SK-N-SH (cell line): Measurements from ENCODE around the gene PCNX2. TPM values are rescaled to one million over a fixed set of nuclear protein-coding genes. Genes with fewer than 3 reads are reported as not detected.

Experiments
- CTCF ChIA-PET: fragments of 300-600, 350-600 bp; formaldehyde crosslinking; extraction: SDS; loops from one replicate; lab custom pipeline; 2021; lab: Yijun Ruan, JAX
- POLR2A ChIA-PET: fragments of 350-600 bp; sonication (Branson Sonifier 250); formaldehyde crosslinking; extraction: SDS; loops from one replicate; lab custom pipeline; 2020; ENCODE audit warnings: antibody characterized with exemption, inconsistent platforms; lab: Yijun Ruan, JAX
- DNase-seq: peaks from one replicate; pipeline ENCODE4 v3.0.0; 2012
- H2AFZ ChIP-seq: fragments of 200-600 bp; sonication (generic); 2 replicates; pipeline ENCODE4 v1.8.1; 2016; ENCODE audit warnings: antibody characterized with exemption, mild to moderate bottlenecking, low read depth
- H3F3A ChIP-seq: fragments of 200-600 bp; sonication (generic); replicated peaks from 2 replicates; pipeline ENCODE3; 2016; ENCODE audit warnings: antibody characterized with exemption, mild to moderate bottlenecking; ENCODE audit not compliant: insufficient read depth
- H3K27ac ChIP-seq, 2 experiments: fragments of 200-500 bp in 1 of 2; fragments of 200-600 bp in 1 of 2; sonication (Bioruptor generic) in 1 of 2; sonication (generic), shearing (Covaris generic) in 1 of 2; 2 replicates each; pipeline versions ENCODE4 v1.5.1 to v1.6.1; 2014 to 2016; ENCODE audit warnings: low read depth in 2 of 2, inconsistent platforms in 1 of 2, low read length in 1 of 2, mild to moderate bottlenecking in 1 of 2, mixed read lengths in 1 of 2
- H3K27me3 ChIP-seq: fragments of 200-600 bp; sonication (generic), shearing (Covaris generic); 2 replicates; pipeline ENCODE4 v1.6.1; 2016; ENCODE audit warnings: mixed run types; ENCODE audit not compliant: insufficient read depth
- H3K36me3 ChIP-seq, 2 experiments: fragments of 200-500 bp in 1 of 2; fragments of 200-600 bp in 1 of 2; sonication (Bioruptor generic) in 1 of 2; sonication (generic) in 1 of 2; replicated peaks in 1 of 2; 2 replicates each; pipeline versions ENCODE3 to v1.5.1; 2014 to 2016; ENCODE audit warnings: low read length in 1 of 2, mild to moderate bottlenecking in 1 of 2; ENCODE audit not compliant: insufficient read depth in 2 of 2, control insufficient read depth in 1 of 2
- H3K4me1 ChIP-seq, 2 experiments: fragments of 200-500 bp in 1 of 2; fragments of 200-600 bp in 1 of 2; sonication (Bioruptor generic) in 1 of 2; sonication (generic), shearing (Covaris generic) in 1 of 2; 2 replicates each; pipeline versions ENCODE4 v1.5.1 to v1.6.1; 2014 to 2016; ENCODE audit warnings: low read depth in 1 of 2, low read length in 1 of 2, mixed run types in 1 of 2; ENCODE audit not compliant: insufficient read depth in 2 of 2, control insufficient read depth in 1 of 2
- H3K4me2 ChIP-seq: fragments of 200-600 bp; sonication (generic), shearing (Covaris generic); 2 replicates; pipeline ENCODE4 v1.6.1; 2017; ENCODE audit warnings: mixed run types
- H3K4me3 ChIP-seq, 2 experiments: fragments of 200-500 bp in 1 of 2; fragments of 200-600 bp in 1 of 2; sonication (Bioruptor generic) in 1 of 2; sonication (generic), shearing (Covaris generic) in 1 of 2; 2 replicates each; pipeline versions ENCODE4 v1.5.1 to v1.8.1; 2014 to 2016; ENCODE audit warnings: low read depth in 2 of 2, inconsistent platforms in 1 of 2, low read length in 1 of 2, mild to moderate bottlenecking in 1 of 2, mixed read lengths in 1 of 2, moderate library complexity in 1 of 2
- H3K79me2 ChIP-seq: fragments of 200-600 bp; sonication (generic); 2 replicates; pipeline ENCODE4 v1.8.1; 2017; ENCODE audit warnings: mild to moderate bottlenecking; ENCODE audit not compliant: insufficient read depth
- H3K9ac ChIP-seq: fragments of 200-600 bp; sonication (generic); 2 replicates; pipeline ENCODE4 v1.6.1; 2017; ENCODE audit warnings: mixed run types
- H3K9me2 ChIP-seq: fragments of 200-600 bp; sonication (generic); 2 replicates; pipeline ENCODE4 v1.6.1; 2017; ENCODE audit warnings: mixed run types
- H3K9me3 ChIP-seq: fragments of 200-600 bp; sonication (generic); 2 replicates; pipeline ENCODE4 v1.6.1; 2017; ENCODE audit warnings: mixed run types, mild to moderate bottlenecking, moderate library complexity
- H4K20me1 ChIP-seq: fragments of 200-600 bp; sonication (generic); 2 replicates; pipeline ENCODE4 v1.6.1; 2017; ENCODE audit warnings: mild to moderate bottlenecking, mixed run types; ENCODE audit not compliant: insufficient read depth
- EP300 ChIP-seq, 2 experiments: IDR thresholded peaks; 2 replicates each; pipeline versions ENCODE4 v1.4.0 to v1.6.1; 2012; ENCODE audit warnings: borderline replicate concordance in 1 of 2, low read depth in 1 of 2, low read length in 1 of 2
- EZH2phosphoT487 ChIP-seq: fragments of 200-600 bp; sonication (generic); IDR thresholded peaks from 2 replicates; pipeline ENCODE4 v1.6.1; 2017; ENCODE audit warnings: low read depth, mixed run types, mild to moderate bottlenecking, antibody characterized with exemption, moderate library complexity, borderline replicate concordance
- GABPA ChIP-seq: IDR thresholded peaks from 2 replicates; pipeline ENCODE4 v1.4.0; 2012; ENCODE audit warnings: low read depth, mild to moderate bottlenecking
- JUND ChIP-seq: IDR thresholded peaks from 2 replicates; pipeline ENCODE4 v1.4.0; 2012
- MXI1 ChIP-seq: IDR thresholded peaks from 2 replicates; pipeline ENCODE4 v1.6.1; 2012; ENCODE audit warnings: mild to moderate bottlenecking, low read depth, low read length, improper control_type of control experiment
- NRF1 ChIP-seq: IDR thresholded peaks from 2 replicates; pipeline ENCODE4 v1.6.1; 2012; ENCODE audit warnings: low read depth, mild to moderate bottlenecking, low read length
- POLR2AphosphoS5 ChIP-seq: IDR thresholded peaks from 2 replicates; pipeline ENCODE4 v1.6.1; 2012; ENCODE audit warnings: low read depth, low read length
- RCOR1 ChIP-seq: fragments of 150-350 bp; IDR thresholded peaks from 2 replicates; pipeline ENCODE4 v1.6.1; 2017; ENCODE audit warnings: antibody characterized with exemption, low read length
- RFX5 ChIP-seq: IDR thresholded peaks from 2 replicates; pipeline ENCODE4 v1.6.1; 2012; ENCODE audit warnings: mild to moderate bottlenecking, improper control_type of control experiment, low read length
- SIN3A ChIP-seq: IDR thresholded peaks from 2 replicates; pipeline ENCODE4 v1.6.1; 2012; ENCODE audit warnings: low read depth, mild to moderate bottlenecking, low read length, moderate library complexity, borderline replicate concordance
- SMC3 ChIP-seq: IDR thresholded peaks from 2 replicates; pipeline ENCODE4 v1.6.1; 2012; ENCODE audit warnings: low read depth, low read length, improper control_type of control experiment
- TAF1 ChIP-seq: IDR thresholded peaks from 2 replicates; pipeline ENCODE4 v1.6.1; 2012; ENCODE audit warnings: low read depth, mild to moderate bottlenecking, low read length, moderate library complexity, borderline replicate concordance
- TCF12 ChIP-seq: IDR thresholded peaks from 2 replicates; pipeline ENCODE4 v1.4.0; 2012
- YY1 ChIP-seq: IDR thresholded peaks from 2 replicates; pipeline ENCODE4 v1.4.0; 2012; ENCODE audit warnings: low read depth, mild to moderate bottlenecking
- WGBS: methylation state at CpG from one replicate; pipeline ENCODE4 v1.1.6; 2017; ENCODE audit warnings: low lambda C conversion rate; 5-methylcytosine and 5-hydroxymethylcytosine counted together
- polyA plus RNA-seq, 3 experiments: library from polyadenylated mRNA; depleted of rRNA; stranded (reverse); fragments of >200 nt; gene quantifications; 2 replicates each; pipeline ENCODE4 v1.2.3, GENCODE V29; 2012
- TF ChIP-seq, protein P1 (sequence below): IDR thresholded peaks from 2 replicates; pipeline ENCODE4 v1.4.0; 2012; ENCODE audit warnings: low read depth
- TF ChIP-seq, protein P2 (sequence below): fragments of 200-600 bp; sonication (generic); IDR thresholded peaks from 2 replicates; pipeline ENCODE4 v1.6.1; 2017; ENCODE audit warnings: antibody characterized with exemption, mild to moderate bottlenecking, moderate library complexity
- TF ChIP-seq, protein P3 (sequence below): fragments of 150-350 bp; IDR thresholded peaks from 2 replicates; pipeline ENCODE4 v1.6.1; 2017; ENCODE audit warnings: antibody characterized with exemption, low read length, low read depth, borderline replicate concordance
- TF ChIP-seq, protein P4 (sequence below): IDR thresholded peaks from 2 replicates; pipeline ENCODE4; 2012

Gene PCNX2
- polyA plus RNA-seq, 1 of the 3 experiments (the other 2 are of a cell fraction), result 10.6 TPM

DNA sequence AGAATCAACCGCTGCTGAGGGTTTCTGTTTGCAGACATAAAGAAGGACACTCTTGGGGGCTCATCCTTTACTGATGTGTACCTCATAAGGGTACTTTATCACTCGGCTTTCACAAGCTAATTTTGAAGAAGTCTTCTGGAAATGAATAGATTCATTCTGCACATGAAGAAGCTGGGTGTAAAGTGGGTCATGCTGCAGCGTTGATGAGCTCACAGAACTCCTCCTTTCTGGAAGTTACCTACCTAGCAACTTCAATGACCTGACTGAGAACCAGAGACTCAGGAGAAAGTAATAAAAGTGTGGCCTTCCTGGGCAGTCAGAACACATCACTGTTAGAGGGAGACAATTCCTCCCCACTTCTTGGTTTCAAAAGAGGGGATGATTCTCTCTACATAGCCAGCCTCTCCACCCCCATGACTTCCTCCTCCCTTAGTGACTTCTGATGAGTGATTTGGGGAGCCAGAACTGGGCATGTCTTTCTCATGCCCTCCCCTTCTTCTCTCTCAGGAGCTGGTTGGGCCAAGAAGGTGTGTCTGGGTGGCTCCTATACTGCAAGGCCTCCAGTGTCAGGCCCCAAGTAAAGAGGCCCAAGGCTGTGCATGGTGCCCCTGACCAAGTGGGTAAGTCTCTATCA is 27.0 kb downstream of the PCNX2 start:
- H3K4me2 ChIP-seq, result no peak overlapping the region
- DNase-seq, result no peak
- CTCF ChIA-PET, result no interaction called here
- H3F3A ChIP-seq, result no peaks in the 10 kb centered on the region
- no peaks in the 10 kb centered on the region for H3K27me3 ChIP-seq
- H3K9me2 ChIP-seq, result no peaks in the 10 kb centered on the region
- H3K4me3 ChIP-seq, result no peak overlapping the region
- H3K36me3 ChIP-seq, result no peaks in the 10 kb centered on the region
- POLR2A ChIA-PET, result no interaction called here
- TF ChIP-seq TAF1 (no peak), JUND (no peak), POLR2AphosphoS5 (no peak), MXI1 (no peak), SMC3 (no peak), RFX5 (no peak), YY1 (no peak), SIN3A (no peak), GABPA (no peak), RCOR1 (no peak), TCF12 (no peak), EZH2phosphoT487 (no peak), EP300 (IDR thresholded peaks at IDR 0.05; ENCODE audit: borderline replicate concordance in 1 of 2, low read depth in 1 of 2, low read length in 1 of 2) (no peak)
- TF ChIP-seq, protein P1, sequence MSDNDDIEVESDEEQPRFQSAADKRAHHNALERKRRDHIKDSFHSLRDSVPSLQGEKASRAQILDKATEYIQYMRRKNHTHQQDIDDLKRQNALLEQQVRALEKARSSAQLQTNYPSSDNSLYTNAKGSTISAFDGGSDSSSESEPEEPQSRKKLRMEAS, result no peak
- TF ChIP-seq, protein P2, sequence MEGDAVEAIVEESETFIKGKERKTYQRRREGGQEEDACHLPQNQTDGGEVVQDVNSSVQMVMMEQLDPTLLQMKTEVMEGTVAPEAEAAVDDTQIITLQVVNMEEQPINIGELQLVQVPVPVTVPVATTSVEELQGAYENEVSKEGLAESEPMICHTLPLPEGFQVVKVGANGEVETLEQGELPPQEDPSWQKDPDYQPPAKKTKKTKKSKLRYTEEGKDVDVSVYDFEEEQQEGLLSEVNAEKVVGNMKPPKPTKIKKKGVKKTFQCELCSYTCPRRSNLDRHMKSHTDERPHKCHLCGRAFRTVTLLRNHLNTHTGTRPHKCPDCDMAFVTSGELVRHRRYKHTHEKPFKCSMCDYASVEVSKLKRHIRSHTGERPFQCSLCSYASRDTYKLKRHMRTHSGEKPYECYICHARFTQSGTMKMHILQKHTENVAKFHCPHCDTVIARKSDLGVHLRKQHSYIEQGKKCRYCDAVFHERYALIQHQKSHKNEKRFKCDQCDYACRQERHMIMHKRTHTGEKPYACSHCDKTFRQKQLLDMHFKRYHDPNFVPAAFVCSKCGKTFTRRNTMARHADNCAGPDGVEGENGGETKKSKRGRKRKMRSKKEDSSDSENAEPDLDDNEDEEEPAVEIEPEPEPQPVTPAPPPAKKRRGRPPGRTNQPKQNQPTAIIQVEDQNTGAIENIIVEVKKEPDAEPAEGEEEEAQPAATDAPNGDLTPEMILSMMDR, result no peak
- TF ChIP-seq, protein P3, sequence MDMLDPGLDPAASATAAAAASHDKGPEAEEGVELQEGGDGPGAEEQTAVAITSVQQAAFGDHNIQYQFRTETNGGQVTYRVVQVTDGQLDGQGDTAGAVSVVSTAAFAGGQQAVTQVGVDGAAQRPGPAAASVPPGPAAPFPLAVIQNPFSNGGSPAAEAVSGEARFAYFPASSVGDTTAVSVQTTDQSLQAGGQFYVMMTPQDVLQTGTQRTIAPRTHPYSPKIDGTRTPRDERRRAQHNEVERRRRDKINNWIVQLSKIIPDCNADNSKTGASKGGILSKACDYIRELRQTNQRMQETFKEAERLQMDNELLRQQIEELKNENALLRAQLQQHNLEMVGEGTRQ, result no peak
- WGBS, result 90% methylated on average over 3 of the region's 3 CpGs
- no peaks in the 10 kb centered on the region for H4K20me1 ChIP-seq
- H3K9me3 ChIP-seq, result no peaks in the 10 kb centered on the region
- no peak overlapping the region for H3K9ac ChIP-seq
- H3K79me2 ChIP-seq, result no peaks in the 10 kb centered on the region
- no peaks in the 10 kb centered on the region for H3K4me1 ChIP-seq
- no peak overlapping the region for H3K27ac ChIP-seq
- H2AFZ ChIP-seq, result no peak overlapping the region

DNA sequence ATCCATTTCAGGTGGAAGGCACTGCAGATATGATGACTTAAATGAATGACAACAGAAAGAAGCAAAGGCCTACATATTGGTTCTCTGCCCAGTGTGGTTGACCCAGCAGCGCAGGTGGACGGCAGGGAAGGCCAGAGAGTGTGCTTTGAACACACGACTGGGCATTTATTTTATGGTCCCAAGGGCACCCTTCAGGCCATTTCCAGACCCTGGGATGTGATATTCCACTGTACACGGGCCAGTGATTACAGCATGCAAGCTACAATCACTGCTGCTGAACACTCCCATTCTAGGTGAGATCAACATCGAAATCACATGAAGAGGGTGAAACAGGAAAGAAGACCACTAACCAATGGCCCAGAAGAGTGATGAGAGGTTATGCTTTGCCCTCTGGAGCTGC is 33.8 kb downstream of the PCNX2 start:
- 89% methylated on average over 5 of the region's 5 CpGs for WGBS
- TF ChIP-seq SIN3A (no peak), NRF1 (no peak), JUND (no peak)
- TF ChIP-seq, protein P4, sequence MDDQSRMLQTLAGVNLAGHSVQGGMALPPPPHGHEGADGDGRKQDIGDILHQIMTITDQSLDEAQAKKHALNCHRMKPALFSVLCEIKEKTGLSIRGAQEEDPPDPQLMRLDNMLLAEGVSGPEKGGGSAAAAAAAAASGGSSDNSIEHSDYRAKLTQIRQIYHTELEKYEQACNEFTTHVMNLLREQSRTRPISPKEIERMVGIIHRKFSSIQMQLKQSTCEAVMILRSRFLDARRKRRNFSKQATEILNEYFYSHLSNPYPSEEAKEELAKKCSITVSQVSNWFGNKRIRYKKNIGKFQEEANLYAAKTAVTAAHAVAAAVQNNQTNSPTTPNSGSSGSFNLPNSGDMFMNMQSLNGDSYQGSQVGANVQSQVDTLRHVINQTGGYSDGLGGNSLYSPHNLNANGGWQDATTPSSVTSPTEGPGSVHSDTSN, result no peak
- TF ChIP-seq, all 33 proteins: peak for 0

More for the DNA sequence above, 33.8 kb downstream of the PCNX2 start:
- no peak overlapping the region for H3K4me3 ChIP-seq
- H3F3A ChIP-seq, result no peaks in the 10 kb centered on the region
- ChIA-PET CTCF (no interaction called here), POLR2A (no interaction called here)
- no peak overlapping the region for H3K27ac ChIP-seq
- no peaks in the 10 kb centered on the region for H3K79me2 ChIP-seq
- H3K4me2 ChIP-seq, result no peak overlapping the region
- H3K36me3 ChIP-seq, result peaks cover 18 to 48% of the 10 kb centered on the region in 2 experiments
- H3K9me2 ChIP-seq, result no peaks in the 10 kb centered on the region
- H3K27me3 ChIP-seq, result no peaks in the 10 kb centered on the region
- H3K9me3 ChIP-seq, result no peaks in the 10 kb centered on the region
- no peak overlapping the region for H3K9ac ChIP-seq
- DNase-seq, result no peak
- no peak overlapping the region for H2AFZ ChIP-seq
- H4K20me1 ChIP-seq, result no peaks in the 10 kb centered on the region
- no peaks in the 10 kb centered on the region; a peak in 1 of 4 replicates for H3K4me1 ChIP-seq
